ENCODE data around the gene PECR. TPM values are rescaled to one million over a fixed set of nuclear protein-coding genes. Genes with fewer than 3 reads are reported as not detected.

Gene PECR
- total and polyA plus RNA-seq, 2 of the 4 experiments (the other 2 are of a cell fraction): 11.4 to 17.7 TPM

DNA sequence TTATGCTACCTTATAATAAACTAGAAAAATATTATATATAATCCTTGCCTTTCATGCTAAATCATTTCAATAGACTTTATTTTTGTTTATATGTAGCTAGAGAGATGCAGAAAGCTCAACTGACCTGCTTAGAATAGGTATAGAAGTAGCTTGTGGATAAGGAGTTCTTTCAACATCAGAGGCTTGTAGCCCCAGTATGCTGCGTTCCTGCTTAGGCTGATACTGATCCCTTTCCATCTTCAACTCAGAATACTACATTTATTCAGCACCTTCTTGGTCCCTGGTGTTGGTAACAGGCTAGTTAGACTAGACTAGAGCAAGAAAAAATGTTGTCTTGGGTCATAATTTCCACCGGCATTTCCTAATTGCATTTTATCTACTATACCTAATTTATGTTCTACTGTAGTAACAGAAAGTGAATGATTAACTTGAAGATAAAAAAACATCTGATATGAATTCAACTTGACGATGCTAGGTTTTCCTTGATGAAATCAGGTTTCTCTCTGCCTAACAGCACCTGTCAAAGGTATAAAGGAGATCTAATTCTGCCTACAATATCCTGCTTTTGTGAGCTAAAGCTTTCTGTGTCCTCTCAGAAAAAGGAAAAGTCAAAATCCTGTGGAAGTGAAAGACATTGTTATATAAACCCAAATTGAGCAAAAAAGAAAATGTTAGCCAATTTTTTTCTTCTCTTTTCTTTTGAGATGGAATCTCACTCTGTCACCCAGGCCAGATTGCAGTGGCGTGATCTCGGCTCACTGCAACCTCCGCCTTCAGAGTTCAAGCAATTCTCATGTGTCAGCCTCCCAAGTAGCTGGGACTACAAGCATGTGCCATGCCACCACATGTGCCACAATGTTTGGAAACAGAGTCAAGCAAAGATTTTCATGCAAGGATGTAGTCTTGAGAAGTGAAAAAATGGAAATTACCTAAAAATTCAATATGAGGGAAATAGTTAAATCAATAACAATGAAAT, 5.8 kb downstream of the PECR start:
- no peak overlapping the region for H3K27ac ChIP-seq (ENCODE audit: insufficient read depth, low read length)
- H4K20me1 ChIP-seq (ENCODE audit: insufficient read depth, low read length): no peaks in the 10 kb centered on the region
- H4K8ac ChIP-seq (ENCODE audit: low read depth in 2 of 2, low read length in 2 of 2): no peak overlapping the region
- H3K18ac ChIP-seq (ENCODE audit: low read depth, low read length): no peak overlapping the region
- TF ChIP-seq CHD1 (IDR thresholded peaks at IDR 0.05; ENCODE audit: low read depth, low read length) (no peak), MAFK (IDR thresholded peaks at IDR 0.05; ENCODE audit: low read depth, low read length) (no peak), FOS (IDR thresholded peaks at IDR 0.05; ENCODE audit: low read depth, low read length) (no peak)
- H3K4me3 ChIP-seq (ENCODE audit: insufficient read depth, low read depth, low read length): no peak overlapping the region
- no peak overlapping the region for H3K23ac ChIP-seq (ENCODE audit: low read depth, low read length)
- ChIA-PET CTCF (interaction anchor here (1.2 kb wide), 1 partner anchor 39 kb away, joined by 3 read pairs; no protein-coding TSS in a partner anchor), POLR2A (ENCODE audit: unreplicated experiment) (no interaction called here)
- no peak overlapping the region for H2BK15ac ChIP-seq (ENCODE audit: low read depth, low read length)
- no peak overlapping the region for H4K91ac ChIP-seq (ENCODE audit: insufficient read depth, low read depth, low read length)
- in situ Hi-C loops (cut with MboI; ENCODE audit: low sequenced_read_pairs): no loop called here
- H2AK5ac ChIP-seq (ENCODE audit: low read depth, low read length): no peak overlapping the region
- no peak overlapping the region for H2BK20ac ChIP-seq (ENCODE audit: low read depth, low read length)
- no peak overlapping the region for H3K4me2 ChIP-seq (ENCODE audit: low read depth, low read length)
- H3K9me1 ChIP-seq (ENCODE audit: insufficient read depth, low read length): no peaks in the 10 kb centered on the region
- no peak overlapping the region for H2BK120ac ChIP-seq (ENCODE audit: low read depth, low read length)
- BruUV-seq (replicated peaks): no TSS peak
- no peak overlapping the region for H3K14ac ChIP-seq (replicated peaks; ENCODE audit: low read depth, low read length)
- no peak overlapping the region for H2AFZ ChIP-seq (replicated peaks; ENCODE audit: low read length, poor library complexity)
- H2AK9ac ChIP-seq (replicated peaks; ENCODE audit: low read depth, low read length, poor library complexity): no peak overlapping the region
- no peaks in the 10 kb centered on the region for H3K9me3 ChIP-seq (ENCODE audit: control insufficient read depth, insufficient read depth, low read length)
- no peak overlapping the region for H3K4ac ChIP-seq (ENCODE audit: low read depth, low read length)
- no peaks in the 10 kb centered on the region for H3K4me1 ChIP-seq (ENCODE audit: control insufficient read depth, insufficient read depth, low read length)
- 100% methylated on average over 3 of the region's 6 CpGs; no CpG with 5 or more reads in 1 of the 2 experiments for WGBS, 2 experiments (ENCODE audit: extremely low coverage in 2 of 2, insufficient read length in 1 of 2)
- no peaks in the 10 kb centered on the region for H3K36me3 ChIP-seq (ENCODE audit: control insufficient read depth, insufficient read depth, low read length)
- no peak overlapping the region for H2BK5ac ChIP-seq (ENCODE audit: low read depth, low read length, poor library complexity, severe bottlenecking)
- no peak overlapping the region for H3K56ac ChIP-seq (ENCODE audit: extremely low read depth, insufficient read depth, low read length)
- DNase-seq (no peak), ATAC-seq (ENCODE audit: low read depth) (no peak)
- intact Hi-C loops (cut with micrococcal nuclease): no loop called here
- H4K5ac ChIP-seq (ENCODE audit: low read depth, low read length): no peak overlapping the region
- no peak overlapping the region for H3K9ac ChIP-seq (ENCODE audit: low read depth, low read length)
- H3K27me3 ChIP-seq (ENCODE audit: control insufficient read depth, insufficient read depth, low read length): no peaks in the 10 kb centered on the region
- dilution Hi-C loops (cut with HindIII; ENCODE audit: low sequenced_read_pairs, unreplicated experiment): no loop called here
- H3K79me1 ChIP-seq (ENCODE audit: low read depth in 1 of 2, low read length in 2 of 2): no peaks in the 10 kb centered on the region; a peak in 1 of 4 replicates

Measured in IMR-90 (cell line).